Right ventricle myocardium inferior (tissue), 1 donor: ENCODE results near the gene MYH9. TPM values are rescaled to one million over a fixed set of nuclear protein-coding genes. Genes with fewer than 3 reads are reported as not detected.

Source experiments
- ATAC-seq: fragments of 200-7000 bp; cut with Tn5 transposase; one replicate; pipeline ENCODE4 v1.9.1; 2020; ENCODE audit warnings: mild to moderate bottlenecking, moderate library complexity
- DNase-seq: peaks from one replicate; pipeline ENCODE4 v3.0.0; 2021; ENCODE audit errors: missing footprints
- intact Hi-C: fragments of 100-400 bp; cut with DNase I; formaldehyde crosslinking; loops from one replicate; pipeline ENCODE4 v1.11.0; 2022
- microRNA-seq: library from miRNA; unstranded; fragments of <30 nt; microRNA quantifications from one replicate; pipeline ENCODE4 v1.2.0, GENCODE V29; 2020
- total RNA-seq: library from RNA; stranded (reverse); fragmentation: NEBNext Ultra II Directional; extraction: Animal tissue kit (Norgen Biotek cat#: 25700); gene quantifications from one replicate; pipeline ENCODE4 v1.2.1, GENCODE V29; 2021
- donor health status: DM: no; HTN: yes; CAD: no; lungs with severe emphysema.

MYH9 gene
- total RNA-seq, 1 donor from 2014 or later = 180 TPM

DNA sequence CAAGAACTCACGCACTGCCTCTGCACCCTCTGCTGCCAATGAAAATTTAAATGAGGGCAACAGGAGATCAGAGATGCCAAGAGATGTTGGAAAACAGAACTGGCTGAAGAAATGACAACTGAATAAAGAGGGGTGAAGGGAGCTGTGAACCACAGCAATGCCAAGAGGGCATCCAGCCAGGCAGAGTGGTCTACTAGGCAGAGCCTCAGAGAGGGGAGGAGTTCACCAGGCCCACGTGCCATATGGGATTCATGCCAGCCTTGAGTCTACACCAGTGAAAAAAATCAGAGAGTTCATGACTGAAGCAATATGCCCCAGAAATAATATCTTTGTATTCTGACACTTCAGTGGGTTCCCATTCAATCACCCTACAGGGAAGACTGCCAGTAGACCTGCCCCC, 152.8 kb downstream of the MYH9 start:
- ATAC-seq (no peak), DNase-seq (no peak)
- intact Hi-C loops = no loop called here

- intact Hi-C loops = no loop called here
- no peak for ATAC-seq
- no peak for DNase-seq
These were observed 153.6 kb downstream of the MYH9 start for GRCh38 chr22:36234213-36234612.

- ATAC-seq (no peak), DNase-seq (no peak)
- intact Hi-C loops = no loop called here
These were observed 154.0 kb downstream of the MYH9 start for GRCh38 chr22:36233796-36234195.

- ATAC-seq = no peak
- no peak for DNase-seq
- intact Hi-C loops = no loop called here
These were observed 154.9 kb downstream of the MYH9 start for GRCh38 chr22:36232715-36233401.

Small RNA genes within 50 kb of the gene (microRNA-seq; reads per million reads assigned to microRNA genes)
- gene MIR6819 = not detected

Other genes starting within 250 kb of the MYH9 start
- gene APOL3, start 227.2 kb downstream of the MYH9 start, total RNA-seq = 31.7 TPM
- 6.9 TPM for gene APOL4, start 186.2 kb downstream of the MYH9 start, total RNA-seq
- gene APOL2, start 148.4 kb downstream of the MYH9 start, total RNA-seq = 67.0 TPM
- 22.1 TPM for gene APOL1, start 134.8 kb downstream of the MYH9 start, total RNA-seq
- gene TXN2, start 93.7 kb upstream of the MYH9 start, total RNA-seq = 127 TPM
- 11.3 TPM for gene FOXRED2, start 119.1 kb upstream of the MYH9 start, total RNA-seq
- gene EIF3D, start 141.2 kb upstream of the MYH9 start, total RNA-seq = 67.1 TPM